Activated CD8-positive, alpha-beta T cell treated with anti-CD3 and anti-CD28 coated beads, Interleukin-2, amount 10 ng/mL, durations not matched to agents 7 days and 5 days (primary cell): ENCODE data around the gene ORAI2. TPM values are rescaled to one million over a fixed set of nuclear protein-coding genes. Genes with fewer than 3 reads are reported as not detected.
A peak's percentile ranks its signal among the peaks of the same experiment; 100 is the strongest.

Experiments used
- ATAC-seq: fragments of 150-1000 bp; cut with Tn5 transposase; one replicate; pipeline ENCODE4 v1.10.0; 2021; ENCODE audit warnings: moderate library complexity
- CTCF ChIA-PET: fragments of 350-600 bp; sonication (Branson Sonifier 250); formaldehyde crosslinking; loops from one replicate; lab custom pipeline; 2021; ENCODE audit warnings: antibody characterized with exemption; lab: Charles Lee
- POLR2A ChIA-PET: fragments of 350-600 bp; sonication (Branson Sonifier 250); formaldehyde crosslinking; loops from one replicate; lab custom pipeline; 2021; ENCODE audit warnings: antibody characterized with exemption; lab: Charles Lee
- DNase-seq: peaks from one replicate; pipeline ENCODE4 v3.0.0-alpha.2; 2020
- H3K27ac Mint-ChIP-seq: one replicate; pipeline ENCODE4 v1.8.0; 2021; ENCODE audit warnings: mild to moderate bottlenecking, mixed read lengths
- H3K27me3 Mint-ChIP-seq: one replicate; pipeline ENCODE4 v1.8.0; 2021; ENCODE audit warnings: low read depth, mixed read lengths
- H3K36me3 Mint-ChIP-seq: one replicate; pipeline ENCODE4 v1.8.0; 2021; ENCODE audit warnings: low read depth, mixed read lengths
- H3K4me1 Mint-ChIP-seq: one replicate; pipeline ENCODE4 v1.8.0; 2021; ENCODE audit warnings: low read depth, mixed read lengths
- H3K4me3 Mint-ChIP-seq: one replicate; pipeline ENCODE4 v1.8.0; 2021; ENCODE audit warnings: mild to moderate bottlenecking, mixed read lengths
- H3K9me3 Mint-ChIP-seq: one replicate; pipeline ENCODE4 v1.8.0; 2022; ENCODE audit warnings: mixed read lengths; ENCODE audit not compliant: insufficient read depth
- total RNA-seq, 2 experiments: library from RNA; stranded (reverse); gene quantifications; one replicate each; pipeline ENCODE4 v1.2.3, GENCODE V29; 2021

Gene ORAI2
- total RNA-seq, 2 experiments from 2014 or later: 72.5 to 72.8 TPM

- peaks cover 82% of the 10 kb centered on the region for H3K4me1 Mint-ChIP-seq
- ATAC-seq (no peak), DNase-seq (no peak)
- ChIA-PET CTCF (interaction anchor here (1.3 to 4.6 kb wide), 5 partner anchors 10 to 24 kb away, joined by 4 to 49 read pairs (median 19); no protein-coding TSS in a partner anchor), POLR2A (interaction anchor here (0.7 to 3.7 kb wide), 6 partner anchors 10 to 40 kb away, joined by 3 to 124 read pairs (median 17); no protein-coding TSS in a partner anchor)
- peaks cover 47% of the 10 kb centered on the region for H3K36me3 Mint-ChIP-seq
- no peaks in the 10 kb centered on the region for H3K9me3 Mint-ChIP-seq
- H3K4me3 Mint-ChIP-seq: peak overlapping the region; percentile 79
- H3K27me3 Mint-ChIP-seq: no peaks in the 10 kb centered on the region
- H3K27ac Mint-ChIP-seq: peak overlapping the region; percentile 99
These were observed 6.4 kb upstream of the ORAI2 start for GRCh38 chr7:102427019-102427405.

- CTCF ChIA-PET: interaction anchor here (1.2 kb wide), 1 partner anchor 17 kb away, joined by 6 read pairs; no protein-coding TSS in a partner anchor
- no peaks in the 10 kb centered on the region for H3K9me3 Mint-ChIP-seq
- H3K36me3 Mint-ChIP-seq: peaks cover 46% of the 10 kb centered on the region
- POLR2A ChIA-PET: interaction anchor here (0.6 to 1.8 kb wide), 3 partner anchors 12 to 28 kb away, joined by 4 to 6 read pairs (median 4); no protein-coding TSS in a partner anchor
- peaks cover 86% of the 10 kb centered on the region for H3K4me1 Mint-ChIP-seq
- no peaks in the 10 kb centered on the region for H3K27me3 Mint-ChIP-seq
- peak overlapping the region; percentile 76 for H3K27ac Mint-ChIP-seq
- ATAC-seq (no peak), DNase-seq (no peak)
- no peak overlapping the region for H3K4me3 Mint-ChIP-seq
These were observed 4.1 kb upstream of the ORAI2 start for GRCh38 chr7:102429141-102429899.

- ChIA-PET POLR2A (interaction anchor here (0.5 to 1.6 kb wide), 3 partner anchors 7 to 19 kb away, joined by 3 to 4 read pairs (median 4); no protein-coding TSS in a partner anchor), CTCF (interaction anchor here (1.0 to 7.5 kb wide), 4 partner anchors 11 to 27 kb away, joined by 3 to 43 read pairs (median 6); no protein-coding TSS in a partner anchor)
- DNase-seq (peak; percentile 64), ATAC-seq (peak; percentile 41)
- H3K4me1 Mint-ChIP-seq: peaks cover 81% of the 10 kb centered on the region
- no peaks in the 10 kb centered on the region for H3K27me3 Mint-ChIP-seq
- H3K4me3 Mint-ChIP-seq: peak overlapping the region; percentile 73
- no peaks in the 10 kb centered on the region for H3K9me3 Mint-ChIP-seq
- peak overlapping the region; percentile 89 for H3K27ac Mint-ChIP-seq
- H3K36me3 Mint-ChIP-seq: peaks cover 42% of the 10 kb centered on the region
These were observed 1.6 kb upstream of the ORAI2 start for GRCh38 chr7:102431617-102432298.

- Mint-ChIP-seq H3K27ac (peak overlapping the region; percentile 87), H3K4me1 (peaks cover 76% of the 10 kb centered on the region), H3K27me3 (no peaks in the 10 kb centered on the region), H3K4me3 (peak overlapping the region; percentile 73), H3K36me3 (peaks cover 37% of the 10 kb centered on the region), H3K9me3 (no peaks in the 10 kb centered on the region)
- peak; percentile 34 for ATAC-seq
- POLR2A ChIA-PET: interaction anchor here (0.5 to 1.6 kb wide), 4 partner anchors 17 to 32 kb away, joined by 3 to 5 read pairs (median 4); partner anchors contain the start of genes ALKBH4 and LRWD1
- CTCF ChIA-PET: interaction anchor here (1.0 to 7.5 kb wide), 5 partner anchors 12 to 28 kb away, joined by 3 to 43 read pairs (median 9); no protein-coding TSS in a partner anchor
- DNase-seq: peak; percentile 28
These were observed 745 bp upstream of the ORAI2 start for GRCh38 chr7:102432442-102433218.

- Mint-ChIP-seq H3K4me3 (peak overlapping the region; percentile 88), H3K4me1 (peaks cover 65% of the 10 kb centered on the region), H3K9me3 (no peaks in the 10 kb centered on the region), H3K27ac (peak overlapping the region; percentile 86), H3K36me3 (peaks cover 36% of the 10 kb centered on the region), H3K27me3 (no peaks in the 10 kb centered on the region)
- ChIA-PET POLR2A (interaction anchor here (1.0 to 1.5 kb wide), 5 partner anchors 8 to 38 kb away, joined by 3 to 6 read pairs (median 5); partner anchors contain the start of gene PRKRIP1), CTCF (interaction anchor here (0.7 to 7.5 kb wide), 5 partner anchors 8 to 30 kb away, joined by 3 to 43 read pairs (median 8); no protein-coding TSS in a partner anchor)
- peak; percentile 47 for DNase-seq
- peak; percentile 22 for ATAC-seq
These were observed 688 bp downstream of the ORAI2 start for GRCh38 chr7:102434039-102434486.

- ATAC-seq: no peak
- no peaks in the 10 kb centered on the region for H3K9me3 Mint-ChIP-seq
- H3K27me3 Mint-ChIP-seq: no peaks in the 10 kb centered on the region
- H3K4me3 Mint-ChIP-seq: no peak overlapping the region
- ChIA-PET POLR2A (interaction anchor here (4.3 kb wide), 1 partner anchor 10 kb away, joined by 21 read pairs; no protein-coding TSS in a partner anchor), CTCF (interaction anchor here (1.3 to 7.5 kb wide), 3 partner anchors 10 to 32 kb away, joined by 6 to 43 read pairs (median 33); no protein-coding TSS in a partner anchor)
- peaks cover 44% of the 10 kb centered on the region for H3K4me1 Mint-ChIP-seq
- H3K36me3 Mint-ChIP-seq: peaks cover 35% of the 10 kb centered on the region
- no peak for DNase-seq
- H3K27ac Mint-ChIP-seq: no peak overlapping the region
These were observed 2.7 kb downstream of the ORAI2 start for GRCh38 chr7:102436118-102436517.

GRCh38 chr7:102439963-102440795, 6.8 kb downstream of the ORAI2 start:
- peaks cover 46% of the 10 kb centered on the region for H3K36me3 Mint-ChIP-seq
- ATAC-seq (no peak), DNase-seq (no peak)
- H3K4me3 Mint-ChIP-seq: no peak overlapping the region
- no peaks in the 10 kb centered on the region for H3K9me3 Mint-ChIP-seq
- ChIA-PET POLR2A (interaction anchor here (0.6 to 4.3 kb wide), 2 partner anchors 14 to 19 kb away, joined by 3 to 21 read pairs; no protein-coding TSS in a partner anchor), CTCF (interaction anchor here (1.1 to 6.8 kb wide), 5 partner anchors 17 to 49 kb away, joined by 3 to 33 read pairs (median 6); no protein-coding TSS in a partner anchor)
- peaks cover 33% of the 10 kb centered on the region for H3K4me1 Mint-ChIP-seq
- no peak overlapping the region for H3K27ac Mint-ChIP-seq
- H3K27me3 Mint-ChIP-seq: no peaks in the 10 kb centered on the region

GRCh38 chr7:102444961-102445673, 11.7 kb downstream of the ORAI2 start:
- DNase-seq: no peak

GRCh38 chr7:102445674-102446071, 12.3 kb downstream of the ORAI2 start:
- ATAC-seq: no peak
- H3K4me1 Mint-ChIP-seq: peaks cover 19% of the 10 kb centered on the region
- H3K9me3 Mint-ChIP-seq: no peaks in the 10 kb centered on the region
- peaks cover 40% of the 10 kb centered on the region for H3K36me3 Mint-ChIP-seq
- H3K4me3 Mint-ChIP-seq: no peak overlapping the region
- no peaks in the 10 kb centered on the region for H3K27me3 Mint-ChIP-seq
- POLR2A ChIA-PET: no interaction called here
- CTCF ChIA-PET: no interaction called here
- DNase-seq: no peak
- peak overlapping the region; percentile 58 for H3K27ac Mint-ChIP-seq

More at GRCh38 chr7:102444961-102445673, 11.7 kb downstream of the ORAI2 start:
- no peak for ATAC-seq
- POLR2A ChIA-PET: no interaction called here
- Mint-ChIP-seq H3K27me3 (no peaks in the 10 kb centered on the region), H3K9me3 (no peaks in the 10 kb centered on the region), H3K4me1 (peaks cover 19% of the 10 kb centered on the region), H3K27ac (peak overlapping the region; percentile 58), H3K4me3 (no peak overlapping the region), H3K36me3 (peaks cover 42% of the 10 kb centered on the region)
- CTCF ChIA-PET: no interaction called here
